Subcutaneous abdominal adipose tissue (tissue), 5 donors: Measurements from ENCODE around the gene PPFIBP1.

Experiments
- H3K27ac ChIP-seq: one replicate; pipeline ENCODE4 v1.7.0; 2013; ENCODE audit warnings: low read depth, mild to moderate bottlenecking, inconsistent platforms, low read length, moderate library complexity
- H3K27me3 ChIP-seq, 5 donors: one replicate each; pipeline ENCODE4 v1.7.0; 2013; ENCODE audit warnings: low read length in 5 of 5, inconsistent platforms in 1 of 5; ENCODE audit not compliant: control insufficient read depth in 5 of 5, insufficient read depth in 4 of 5
- H3K36me3 ChIP-seq, 5 donors: one replicate each; pipeline ENCODE4 v1.7.0; 2013; ENCODE audit warnings: low read length in 5 of 5; ENCODE audit not compliant: control insufficient read depth in 5 of 5, insufficient read depth in 5 of 5
- H3K4me1 ChIP-seq, 5 donors: one replicate each; pipeline ENCODE4 v1.7.0; 2013; ENCODE audit warnings: low read length in 5 of 5, mild to moderate bottlenecking in 3 of 5, moderate library complexity in 1 of 5; ENCODE audit not compliant: control insufficient read depth in 5 of 5, insufficient read depth in 5 of 5
- H3K4me3 ChIP-seq, 5 donors: one replicate each; pipeline ENCODE4 v1.7.0; 2013; ENCODE audit warnings: low read length in 5 of 5, low read depth in 1 of 5
- H3K9ac ChIP-seq, 5 donors: one replicate each; pipeline ENCODE4 v1.7.0; 2013; ENCODE audit warnings: low read length in 5 of 5, mild to moderate bottlenecking in 4 of 5, moderate library complexity in 3 of 5
- H3K9me3 ChIP-seq, 5 donors: one replicate each; pipeline ENCODE4 v1.7.0; 2013; ENCODE audit warnings: low read length in 5 of 5; ENCODE audit not compliant: control insufficient read depth in 5 of 5
- donor health status: healthy.
- donor health status: healthy.
- donor health status: healthy.
- donor health status: healthy.
- donor health status: healthy.

Gene PPFIBP1

GRCh38 chr12:27560126-27560525, 36.1 kb downstream of the PPFIBP1 start:
- no peak overlapping the region for H3K9ac ChIP-seq
- no peaks in the 10 kb centered on the region for H3K9me3 ChIP-seq
- H3K4me3 ChIP-seq: no peak overlapping the region
- no peaks in the 10 kb centered on the region for H3K36me3 ChIP-seq
- H3K27me3 ChIP-seq: no peaks in the 10 kb centered on the region
- peaks cover 1 to 49% (median 22%) of the 10 kb centered on the region in 5 donors for H3K4me1 ChIP-seq
- H3K27ac ChIP-seq: no peak overlapping the region

GRCh38 chr12:27561535-27562350, 37.7 kb downstream of the PPFIBP1 start:
- Histone ChIP-seq H3K4me3 (no peak overlapping the region), H3K9ac (no peak overlapping the region), H3K27me3 (no peaks in the 10 kb centered on the region), H3K36me3 (no peaks in the 10 kb centered on the region), H3K27ac (no peak overlapping the region), H3K4me1 (peaks cover 0 to 38% (median 8%) of the 10 kb centered on the region in 5 donors), H3K9me3 (no peaks in the 10 kb centered on the region)

- Histone ChIP-seq H3K4me3 (peak overlapping the region in 1 of 5 donors; percentile 24), H3K27me3 (no peaks in the 10 kb centered on the region), H3K36me3 (no peaks in the 10 kb centered on the region), H3K9ac (no peak overlapping the region), H3K4me1 (peaks cover 0 to 27% (median 8%) of the 10 kb centered on the region in 5 donors), H3K9me3 (no peaks in the 10 kb centered on the region), H3K27ac (no peak overlapping the region)
Measured at GRCh38 chr12:27564612-27565213, 40.7 kb downstream of the PPFIBP1 start.

- no peak overlapping the region for H3K27ac ChIP-seq
- no peak overlapping the region for H3K4me3 ChIP-seq
- no peaks in the 10 kb centered on the region for H3K36me3 ChIP-seq
- H3K27me3 ChIP-seq: no peaks in the 10 kb centered on the region
- no peaks in the 10 kb centered on the region for H3K9me3 ChIP-seq
- H3K9ac ChIP-seq: no peak overlapping the region
- peaks cover 0 to 23% (median 8%) of the 10 kb centered on the region in 5 donors for H3K4me1 ChIP-seq
Measured at GRCh38 chr12:27566159-27566558, 42.2 kb downstream of the PPFIBP1 start.

GRCh38 chr12:27566626-27567025, 42.6 kb downstream of the PPFIBP1 start:
- no peak overlapping the region for H3K27ac ChIP-seq
- H3K4me3 ChIP-seq: no peak overlapping the region
- no peaks in the 10 kb centered on the region for H3K27me3 ChIP-seq
- no peak overlapping the region for H3K9ac ChIP-seq
- no peaks in the 10 kb centered on the region for H3K9me3 ChIP-seq
- H3K36me3 ChIP-seq: no peaks in the 10 kb centered on the region
- H3K4me1 ChIP-seq: peaks cover 0 to 20% (median 8%) of the 10 kb centered on the region in 5 donors

GRCh38 chr12:27571463-27571862, 47.5 kb downstream of the PPFIBP1 start:
- H3K4me3 ChIP-seq: no peak overlapping the region
- H3K27ac ChIP-seq: no peak overlapping the region
- peaks cover 0 to 22% (median 10%) of the 10 kb centered on the region in 5 donors for H3K4me1 ChIP-seq
- no peak overlapping the region for H3K9ac ChIP-seq
- H3K27me3 ChIP-seq: no peaks in the 10 kb centered on the region
- H3K9me3 ChIP-seq: no peaks in the 10 kb centered on the region
- H3K36me3 ChIP-seq: no peaks in the 10 kb centered on the region

GRCh38 chr12:27572486-27573255, 48.7 kb downstream of the PPFIBP1 start:
- Histone ChIP-seq H3K27ac (peak overlapping the region; percentile 34), H3K36me3 (no peaks in the 10 kb centered on the region), H3K4me3 (no peak overlapping the region), H3K4me1 (peaks cover 0 to 28% (median 10%) of the 10 kb centered on the region in 5 donors), H3K9me3 (no peaks in the 10 kb centered on the region), H3K9ac (no peak overlapping the region), H3K27me3 (no peaks in the 10 kb centered on the region)

- Histone ChIP-seq H3K27ac (no peak overlapping the region), H3K4me1 (peaks cover 0 to 35% (median 10%) of the 10 kb centered on the region in 5 donors), H3K4me3 (no peak overlapping the region), H3K9me3 (no peaks in the 10 kb centered on the region), H3K36me3 (peaks cover 1 to 3% (median 2%) of the 10 kb centered on the region in 5 donors), H3K9ac (no peak overlapping the region), H3K27me3 (no peaks in the 10 kb centered on the region)
Measured at GRCh38 chr12:27573972-27574371, 50.0 kb downstream of the PPFIBP1 start.

GRCh38 chr12:27575090-27575761, 51.2 kb downstream of the PPFIBP1 start:
- Histone ChIP-seq H3K27ac (no peak overlapping the region), H3K4me1 (peaks cover 0 to 43% (median 11%) of the 10 kb centered on the region in 5 donors), H3K36me3 (peaks cover 3 to 6% (median 4%) of the 10 kb centered on the region in 5 donors), H3K9ac (no peak overlapping the region), H3K4me3 (no peak overlapping the region), H3K9me3 (no peaks in the 10 kb centered on the region), H3K27me3 (no peaks in the 10 kb centered on the region)
